GM23248 (cell line): Measurements from ENCODE around the gene SYNDIG1.

Experiments
- EZH2 ChIP-seq: fragments of 200-600 bp; sonication (generic); IDR thresholded peaks from 2 replicates; pipeline ENCODE4 v1.6.1; 2018; ENCODE audit warnings: antibody characterized with exemption, mild to moderate bottlenecking; ENCODE audit not compliant: insufficient read depth, poor library complexity, severe bottlenecking
- EZH2phosphoT487 ChIP-seq: fragments of 200-600 bp; sonication (generic); IDR thresholded peaks from 2 replicates; pipeline ENCODE4 v1.6.1; 2018; ENCODE audit warnings: antibody characterized with exemption, moderate library complexity, mild to moderate bottlenecking, low read depth; ENCODE audit not compliant: insufficient read depth

DNA sequence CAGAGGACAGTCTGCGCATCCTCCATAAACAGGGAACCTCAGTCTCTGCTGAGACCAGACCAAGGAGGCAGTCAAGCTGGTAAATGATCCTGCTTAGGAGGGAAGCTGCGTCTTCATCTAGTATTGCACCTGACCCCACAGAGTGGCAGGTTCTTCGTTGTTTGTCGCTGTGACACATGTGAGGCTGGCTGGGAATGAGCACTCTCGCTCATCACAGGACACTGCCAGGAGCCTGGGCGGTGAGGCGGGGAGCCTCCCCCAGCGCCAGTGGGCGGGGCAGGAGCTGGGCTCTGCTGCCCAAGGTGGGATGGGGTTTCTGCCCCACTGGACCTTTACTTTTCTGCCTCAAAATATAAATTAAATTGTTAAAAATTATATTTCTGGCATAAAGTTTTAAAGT is 48.4 kb upstream of the SYNDIG1 start:
- TF ChIP-seq EZH2, result no peak
- no peak for TF ChIP-seq EZH2phosphoT487
